K562 (cell line): ENCODE data around the gene CD38. TPM values are rescaled to one million over a fixed set of nuclear protein-coding genes. Genes with fewer than 3 reads are reported as not detected.

ENCODE experiments used
- ATAC-seq: fragments of 200-7000 bp; cut with Tn5 transposase; 3 replicates; pipeline ENCODE4 v1.9.1; 2020; ENCODE audit warnings: moderate library complexity
- BruUV-seq: library from RNA; stranded (reverse); fragments of 400-500 nt; replicated peaks from 2 replicates; lab custom pipeline; 2021; lab: Mats Ljungman, UMichigan
- CTCF ChIA-PET: fragments of 300-600 bp; formaldehyde crosslinking; extraction: SDS; loops from one replicate; lab custom pipeline; 2021; ENCODE audit warnings: low intra/inter-chr PET ratio; lab: Yijun Ruan, JAX
- POLR2A ChIA-PET: fragments of 300-600, 350-650 bp; sonication (Branson Sonifier 250); formaldehyde crosslinking; extraction: SDS; loops from one replicate; lab custom pipeline; 2021; ENCODE audit warnings: antibody characterized with exemption, inconsistent platforms; lab: Yijun Ruan, JAX
- DNase-seq, 4 experiments: peaks; one replicate each; pipeline versions ENCODE4 v3.0.0 to v3.0.0-alpha.2; 2011 to 2018; ENCODE audit warnings: low spot score in 3 of 4, mixed read lengths in 3 of 4; ENCODE audit errors: extremely low read depth in 1 of 4
- FAIRE-seq: peaks from 2 replicates; lab custom pipeline; 2011; peaks lifted over from hg19 to GRCh38; lab: Jason Lieb, UNC
- H2AFZ ChIP-seq: 2 replicates; pipeline ENCODE4 v1.6.0; 2011; ENCODE audit warnings: low read depth, low read length, control low read depth, inconsistent platforms
- H3K27ac ChIP-seq: fragments of 200-600 bp; 3 replicates; pipeline ENCODE4 v1.8.0; 2011; ENCODE audit warnings: low read depth, mild to moderate bottlenecking, control low read depth, inconsistent platforms, low read length, moderate library complexity, mixed read lengths; ENCODE audit errors: extremely low read depth
- H3K27me3 ChIP-seq, 2 experiments: fragments of 300-600 bp in 1 of 2; 2 replicates in 1 of 2; 3 replicates in 1 of 2; pipeline versions ENCODE4 v1.6.0 to v1.8.0; 2011; ENCODE audit warnings: inconsistent platforms in 2 of 2, low read length in 2 of 2, mild to moderate bottlenecking in 1 of 2, mixed read lengths in 1 of 2, moderate library complexity in 1 of 2; ENCODE audit not compliant: control insufficient read depth in 2 of 2, insufficient read depth in 2 of 2
- H3K36me3 ChIP-seq: fragments of 300-600 bp; 3 replicates; pipeline ENCODE4 v1.8.0; 2011; ENCODE audit warnings: mild to moderate bottlenecking, low read length, inconsistent platforms; ENCODE audit not compliant: control insufficient read depth, insufficient read depth
- H3K4me1 ChIP-seq, 2 experiments: fragments of 200-600 bp in 1 of 2; replicated peaks in 1 of 2; 2 replicates in 1 of 2; 3 replicates in 1 of 2; pipeline versions ENCODE4 v1.5.1 to v1.8.0; 2011; ENCODE audit warnings: inconsistent platforms in 2 of 2, low read length in 2 of 2, mild to moderate bottlenecking in 1 of 2, mixed read lengths in 1 of 2, moderate library complexity in 1 of 2; ENCODE audit not compliant: control insufficient read depth in 2 of 2, insufficient read depth in 2 of 2
- H3K4me2 ChIP-seq: 2 replicates; pipeline ENCODE4 v1.6.1; 2011; ENCODE audit warnings: low read length, control low read depth, inconsistent platforms, mixed read lengths; ENCODE audit not compliant: insufficient read depth
- H3K4me3 ChIP-seq: fragments of 200-600 bp; sonication (generic), shearing (Covaris generic); 2 replicates; pipeline ENCODE4 v1.5.1; 2016; ENCODE audit warnings: control low read depth, inconsistent platforms
- H3K79me2 ChIP-seq: fragments of 200-600 bp; 3 replicates; pipeline ENCODE4 v1.8.0; 2011; ENCODE audit warnings: low read length, inconsistent platforms; ENCODE audit not compliant: control insufficient read depth, insufficient read depth
- H3K9ac ChIP-seq, 2 experiments: 2 replicates each; pipeline versions ENCODE4 v1.6.0 to v1.6.1; 2011; ENCODE audit warnings: low read depth in 2 of 2, low read length in 2 of 2, control low read depth in 1 of 2, inconsistent platforms in 1 of 2, mild to moderate bottlenecking in 1 of 2, mixed read lengths in 1 of 2; ENCODE audit not compliant: insufficient read depth in 1 of 2
- H3K9me1 ChIP-seq: one replicate; pipeline ENCODE4 v1.6.0; 2011; ENCODE audit warnings: inconsistent platforms, mild to moderate bottlenecking, low read length, moderate library complexity; ENCODE audit not compliant: control insufficient read depth, insufficient read depth
- H3K9me3 ChIP-seq: replicated peaks from 2 replicates; pipeline ENCODE4 v1.5.1; 2011; ENCODE audit warnings: low read depth, low read length, inconsistent platforms; ENCODE audit not compliant: control insufficient read depth, insufficient read depth
- H4K20me1 ChIP-seq: replicated peaks from 2 replicates; pipeline ENCODE4 v1.6.1; 2011; ENCODE audit warnings: low read length, inconsistent platforms, mixed read lengths; ENCODE audit not compliant: control insufficient read depth, insufficient read depth
- LARP7 ChIP-seq: fragments of 450-650 bp; IDR thresholded peaks from 2 replicates; pipeline ENCODE4 v1.6.1; 2016
- MNT ChIP-seq, 2 experiments: fragments of 450-650 bp; conservative IDR thresholded peaks; 2 replicates each; pipeline ENCODE4 v1.6.1; 2017; ENCODE audit warnings: mild to moderate bottlenecking in 2 of 2, moderate library complexity in 2 of 2
- SOX6 ChIP-seq: fragments of 450-650 bp; IDR thresholded peaks from 2 replicates; pipeline ENCODE4 v1.6.1; 2014; ENCODE audit warnings: mild to moderate bottlenecking
- TEAD2 ChIP-seq: fragments of 450-650 bp; IDR thresholded peaks from 2 replicates; pipeline ENCODE4 v1.6.1; 2016; ENCODE audit warnings: missing genetic modification characterization, control low read depth, missing compliant biosample characterization
- ZNF253 ChIP-seq: fragments of 250-450 bp; sonication (Bioruptor Pico); conservative IDR thresholded peaks from 2 replicates; pipeline ENCODE4 v1.6.1; 2021; ENCODE audit warnings: mild to moderate bottlenecking
- ZNF280A ChIP-seq: fragments of 450-650 bp; IDR thresholded peaks from 2 replicates; pipeline ENCODE4 v1.6.1; 2018; ENCODE audit warnings: mild to moderate bottlenecking, low read depth; ENCODE audit not compliant: partially characterized antibody
- ZNF76 ChIP-seq: fragments of 250-450 bp; sonication (Bioruptor Pico); IDR thresholded peaks from 2 replicates; pipeline ENCODE4 v1.4.0; 2020; ENCODE audit warnings: mild to moderate bottlenecking, moderate library complexity, borderline replicate concordance
- WGBS: fragments of 100-300 bp; shearing (Covaris generic); methylation state at CpG from one replicate; pipeline ENCODE4 v1.1.6; 2016; ENCODE audit warnings: low coverage, mixed read lengths; ENCODE audit not compliant: insufficient coverage; ENCODE audit errors: missing lambda C conversion rate; 5-methylcytosine and 5-hydroxymethylcytosine counted together
- in situ Hi-C: fragments of 300-500 bp; cut with MboI; formaldehyde crosslinking; loops from 4 replicates; pipeline ENCODE4 v1.15.0; 2018; ENCODE audit warnings: inconsistent platforms, mixed read lengths
- intact Hi-C: fragments of 100-400 bp; cut with micrococcal nuclease; formaldehyde crosslinking; loops from 2 replicates; pipeline ENCODE4 v1.14.2; 2022
- polyA plus RNA-seq, 8 experiments: library from polyadenylated mRNA; depleted of rRNA in 4 of 8; stranded (reverse) in 5 of 8; unstranded in 3 of 8; fragments of >200 nt; fragmentation: Nextera tagmentation in 2 of 8; fragmentation: Illumina TruSeq in 1 of 8; extraction: Ambion mirVana in 2 of 8; extraction: Trizol in 1 of 8; gene quantifications; 2 replicates each; pipeline versions ENCODE4 v1.2.1 to v1.2.3, GENCODE V29; 2011 to 2014; ENCODE audit warnings: inconsistent platforms in 1 of 8, missing spikeins in 1 of 8
- total RNA-seq, 7 experiments: library from RNA; depleted of rRNA in 6 of 7; stranded (reverse); fragments of >200 nt in 6 of 7; fragmentation: Illumina TruSeq in 2 of 7; extraction: Trizol in 2 of 7; gene quantifications; 2 replicates each; pipeline versions ENCODE4 v1.2.1 to v1.2.3, GENCODE V29; 2011 to 2021; ENCODE audit warnings: low replicate concordance in 1 of 7

Gene CD38
- total and polyA plus RNA-seq, 9 of the 15 experiments (the other 6 are each of a cell fraction or from before 2014, with no cell fraction given), result 0.04 to 0.06 (median 0.04) TPM; not detected in 5

- in situ Hi-C loops, result no loop called here
- TF ChIP-seq TEAD2 (tag), result no peak
- TF ChIP-seq ZNF253 (CRISPR knock-in tag), result no peak
- TF ChIP-seq LARP7, result no peak
- TF ChIP-seq SOX6, result no peak
- no peak for TF ChIP-seq MNT (conservative IDR thresholded peaks at IDR 0.05)
- no peak for TF ChIP-seq ZNF280A
- no peak for TF ChIP-seq ZNF76 (CRISPR knock-in tag)
- Histone ChIP-seq H3K4me1 (no peaks in the 10 kb centered on the region), H3K9me3 (no peaks in the 10 kb centered on the region), H3K9ac (no peak overlapping the region), H3K36me3 (no peaks in the 10 kb centered on the region), H3K4me3 (no peak overlapping the region), H3K79me2 (no peaks in the 10 kb centered on the region), H3K4me2 (no peak overlapping the region), H2AFZ (no peak overlapping the region), H3K27ac (no peak overlapping the region), H3K27me3 (peaks cover 0 to 10% of the 10 kb centered on the region in 2 experiments; a peak in 1 of 5 replicates), H3K9me1 (no peaks in the 10 kb centered on the region), H4K20me1 (no peaks in the 10 kb centered on the region)
- DNase-seq (no peak), FAIRE-seq (no peak), ATAC-seq (no peak)
- intact Hi-C loops, result no loop called here
- ChIA-PET POLR2A (interaction anchor here (0.5 to 0.6 kb wide), 2 partner anchors 15 to 43 kb away, joined by 3 to 4 read pairs; no protein-coding TSS in a partner anchor), CTCF (no interaction called here)
- 2% methylated on average over 4 of the region's 4 CpGs for WGBS
- no TSS peak for BruUV-seq
Measured at GRCh38 chr4:15754323-15754722, 23.8 kb upstream of the CD38 start.
